Activated CD8-positive, alpha-beta T cell treated with anti-CD3 and anti-CD28 coated beads for 36 hours (primary cell): ENCODE results near the gene CHCHD3. TPM values are rescaled to one million over a fixed set of nuclear protein-coding genes. Genes with fewer than 3 reads are reported as not detected.
A peak's percentile ranks its signal among the peaks of the same experiment; 100 is the strongest.

Experiments used
- ATAC-seq: fragments of 200-7000 bp; cut with Tn5 transposase; one replicate; pipeline ENCODE4 v1.10.0; 2021; ENCODE audit warnings: mild to moderate bottlenecking, moderate library complexity
- CTCF ChIA-PET: fragments of 350-600 bp; sonication (Branson Sonifier 250); formaldehyde crosslinking; loops from one replicate; lab custom pipeline; 2021; ENCODE audit warnings: antibody characterized with exemption; lab: Charles Lee
- POLR2A ChIA-PET: fragments of 350-600 bp; sonication (Branson Sonifier 250); formaldehyde crosslinking; loops from one replicate; lab custom pipeline; 2021; ENCODE audit warnings: antibody characterized with exemption; lab: Charles Lee
- DNase-seq: peaks from one replicate; pipeline ENCODE4 v3.0.0-alpha.2; 2020
- H3K27ac Mint-ChIP-seq: one replicate; pipeline ENCODE4 v1.8.0; 2021; ENCODE audit warnings: mild to moderate bottlenecking, mixed read lengths
- H3K27me3 Mint-ChIP-seq: one replicate; pipeline ENCODE4 v1.8.0; 2021; ENCODE audit warnings: mixed read lengths
- H3K36me3 Mint-ChIP-seq: one replicate; pipeline ENCODE4 v1.8.0; 2021; ENCODE audit warnings: low read depth, mixed read lengths
- H3K4me1 Mint-ChIP-seq: one replicate; pipeline ENCODE4 v1.8.0; 2021; ENCODE audit warnings: low read depth, mixed read lengths
- H3K4me3 Mint-ChIP-seq: one replicate; pipeline ENCODE4 v1.8.0; 2021; ENCODE audit warnings: mild to moderate bottlenecking, moderate library complexity, mixed read lengths
- H3K9me3 Mint-ChIP-seq: one replicate; pipeline ENCODE4 v1.8.0; 2021; ENCODE audit warnings: mixed read lengths
- CTCF ChIP-seq: fragments of 200-600 bp; IDR thresholded peaks from one replicate; pipeline ENCODE4 v1.8.0; 2022; ENCODE audit warnings: antibody characterized with exemption, mild to moderate bottlenecking
- intact Hi-C: fragments of 100-400 bp; cut with micrococcal nuclease; formaldehyde crosslinking; loops from one replicate; pipeline ENCODE4 v1.10.0; 2022
- total RNA-seq, 2 experiments: library from RNA; stranded (reverse); gene quantifications; one replicate each; pipeline ENCODE4 v1.2.3, GENCODE V29; 2021

The CHCHD3 gene
- total RNA-seq, 2 experiments from 2014 or later, result 61.4 to 63.4 TPM

- no peaks in the 10 kb centered on the region for H3K9me3 Mint-ChIP-seq
- POLR2A ChIA-PET, result interaction anchor here (0.5 kb wide), 2 partner anchors 31 to 1519 kb away, joined by 3 read pairs; no protein-coding TSS in a partner anchor
- H3K27me3 Mint-ChIP-seq, result no peaks in the 10 kb centered on the region
- DNase-seq (no peak), ATAC-seq (no peak)
- intact Hi-C loops, result no loop called here
- CTCF ChIA-PET, result no interaction called here
- peaks cover 12% of the 10 kb centered on the region for H3K4me1 Mint-ChIP-seq
- H3K27ac Mint-ChIP-seq, result no peak overlapping the region
- H3K36me3 Mint-ChIP-seq, result peaks cover 17% of the 10 kb centered on the region
- no peak overlapping the region for H3K4me3 Mint-ChIP-seq
- TF ChIP-seq CTCF, result no peak
These were observed 298.9 kb downstream of the CHCHD3 start for GRCh38 chr7:132782777-132783640.

GRCh38 chr7:132780822-132781221 is 301.1 kb downstream of the CHCHD3 start:
- DNase-seq, result no peak
- ATAC-seq, result no peak
- H3K27me3 Mint-ChIP-seq, result no peaks in the 10 kb centered on the region
- ChIA-PET POLR2A (no interaction called here), CTCF (interaction anchor here (1.0 kb wide), 1 partner anchor 10 kb away, joined by 4 read pairs; no protein-coding TSS in a partner anchor)
- H3K36me3 Mint-ChIP-seq, result peaks cover 13% of the 10 kb centered on the region
- H3K4me1 Mint-ChIP-seq, result peaks cover 21% of the 10 kb centered on the region
- H3K4me3 Mint-ChIP-seq, result no peak overlapping the region
- TF ChIP-seq CTCF, result no peak
- H3K9me3 Mint-ChIP-seq, result peaks cover 4% of the 10 kb centered on the region
- intact Hi-C loops, result no loop called here
- no peak overlapping the region for H3K27ac Mint-ChIP-seq

- Mint-ChIP-seq H3K27ac (no peak overlapping the region), H3K27me3 (no peaks in the 10 kb centered on the region), H3K4me3 (no peak overlapping the region), H3K36me3 (peaks cover 3% of the 10 kb centered on the region), H3K9me3 (peaks cover 4% of the 10 kb centered on the region), H3K4me1 (peaks cover 21% of the 10 kb centered on the region)
- ChIA-PET CTCF (no interaction called here), POLR2A (no interaction called here)
- intact Hi-C loops, result no loop called here
- ATAC-seq, result no peak
- no peak for TF ChIP-seq CTCF
- DNase-seq, result no peak
These were observed 302.7 kb downstream of the CHCHD3 start for GRCh38 chr7:132779164-132779563.

- POLR2A ChIA-PET, result no interaction called here
- CTCF ChIA-PET, result no interaction called here
- Mint-ChIP-seq H3K9me3 (peaks cover 4% of the 10 kb centered on the region), H3K36me3 (peaks cover 1% of the 10 kb centered on the region), H3K27me3 (no peaks in the 10 kb centered on the region), H3K4me1 (peaks cover 21% of the 10 kb centered on the region), H3K27ac (no peak overlapping the region), H3K4me3 (no peak overlapping the region)
- intact Hi-C loops, result no loop called here
- ATAC-seq, result peak; percentile 43
- TF ChIP-seq CTCF, result no peak
- no peak for DNase-seq
These were observed 303.1 kb downstream of the CHCHD3 start for GRCh38 chr7:132778761-132779160.

- CTCF ChIA-PET, result interaction anchor here (1.0 kb wide), 1 partner anchor 197 kb away, joined by 3 read pairs; no protein-coding TSS in a partner anchor
- H3K36me3 Mint-ChIP-seq, result peaks cover 1% of the 10 kb centered on the region
- no peak for DNase-seq
- POLR2A ChIA-PET, result no interaction called here
- TF ChIP-seq CTCF, result no peak
- H3K27ac Mint-ChIP-seq, result no peak overlapping the region
- H3K9me3 Mint-ChIP-seq, result peaks cover 4% of the 10 kb centered on the region
- no peaks in the 10 kb centered on the region for H3K27me3 Mint-ChIP-seq
- H3K4me1 Mint-ChIP-seq, result peaks cover 25% of the 10 kb centered on the region
- no peak overlapping the region for H3K4me3 Mint-ChIP-seq
- intact Hi-C loops, result no loop called here
- no peak for ATAC-seq
These were observed 303.9 kb downstream of the CHCHD3 start for GRCh38 chr7:132777956-132778355.
